GM18499 (cell line): ENCODE data around the gene MKRN1.
"Not testable (repeated sequence)": the region's sequence is repeated elsewhere in the genome, so short reads cannot be mapped to it uniquely, and the experiment has no call there.

Experiments
- ATAC-seq: cut with Tn5 transposase; IDR thresholded peaks from one replicate; pipeline ENCODE4 v1.9.1; 2021; ENCODE audit warnings: moderate number of reproducible peaks; ENCODE audit not compliant: insufficient read depth, unreplicated experiment

MKRN1 gene, protein sequence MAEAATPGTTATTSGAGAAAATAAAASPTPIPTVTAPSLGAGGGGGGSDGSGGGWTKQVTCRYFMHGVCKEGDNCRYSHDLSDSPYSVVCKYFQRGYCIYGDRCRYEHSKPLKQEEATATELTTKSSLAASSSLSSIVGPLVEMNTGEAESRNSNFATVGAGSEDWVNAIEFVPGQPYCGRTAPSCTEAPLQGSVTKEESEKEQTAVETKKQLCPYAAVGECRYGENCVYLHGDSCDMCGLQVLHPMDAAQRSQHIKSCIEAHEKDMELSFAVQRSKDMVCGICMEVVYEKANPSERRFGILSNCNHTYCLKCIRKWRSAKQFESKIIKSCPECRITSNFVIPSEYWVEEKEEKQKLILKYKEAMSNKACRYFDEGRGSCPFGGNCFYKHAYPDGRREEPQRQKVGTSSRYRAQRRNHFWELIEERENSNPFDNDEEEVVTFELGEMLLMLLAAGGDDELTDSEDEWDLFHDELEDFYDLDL

DNA sequence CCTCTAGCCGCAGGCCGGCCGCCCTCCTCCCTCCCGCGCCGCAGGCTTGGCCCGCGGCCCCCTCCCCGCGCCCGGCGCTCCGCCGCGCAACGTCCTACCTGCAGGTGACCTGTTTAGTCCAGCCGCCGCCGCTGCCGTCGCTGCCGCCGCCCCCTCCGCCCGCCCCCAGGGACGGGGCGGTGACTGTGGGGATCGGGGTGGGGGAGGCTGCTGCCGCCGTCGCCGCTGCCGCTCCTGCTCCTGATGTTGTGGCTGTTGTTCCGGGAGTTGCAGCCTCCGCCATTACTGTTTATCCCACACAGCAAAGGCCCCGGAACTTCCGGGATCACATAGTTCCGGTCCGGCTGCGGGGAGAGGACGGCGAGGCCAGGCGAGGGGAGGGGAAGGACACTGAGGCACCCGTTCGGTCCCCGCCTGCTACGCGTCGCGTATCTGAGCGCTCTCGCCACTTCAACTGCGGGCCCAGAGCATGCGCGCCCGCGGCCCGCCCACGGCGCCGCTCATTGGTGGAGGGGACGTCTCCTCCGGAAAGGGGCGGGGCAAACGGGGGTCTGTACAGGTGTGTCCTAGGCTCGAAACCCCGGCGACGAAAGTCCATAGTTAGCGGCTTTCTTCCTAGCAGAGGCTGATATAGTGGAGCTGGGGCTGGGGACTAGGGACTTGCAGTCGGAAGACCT is at the start of gene MKRN1:
Gene MKRN1, minus strand, starts transcription at position 444 of the 677 bp plus-strand sequence. Its CDS starts 161 bp downstream, at position 283.
- peak; percentile 60 for ATAC-seq

DNA sequence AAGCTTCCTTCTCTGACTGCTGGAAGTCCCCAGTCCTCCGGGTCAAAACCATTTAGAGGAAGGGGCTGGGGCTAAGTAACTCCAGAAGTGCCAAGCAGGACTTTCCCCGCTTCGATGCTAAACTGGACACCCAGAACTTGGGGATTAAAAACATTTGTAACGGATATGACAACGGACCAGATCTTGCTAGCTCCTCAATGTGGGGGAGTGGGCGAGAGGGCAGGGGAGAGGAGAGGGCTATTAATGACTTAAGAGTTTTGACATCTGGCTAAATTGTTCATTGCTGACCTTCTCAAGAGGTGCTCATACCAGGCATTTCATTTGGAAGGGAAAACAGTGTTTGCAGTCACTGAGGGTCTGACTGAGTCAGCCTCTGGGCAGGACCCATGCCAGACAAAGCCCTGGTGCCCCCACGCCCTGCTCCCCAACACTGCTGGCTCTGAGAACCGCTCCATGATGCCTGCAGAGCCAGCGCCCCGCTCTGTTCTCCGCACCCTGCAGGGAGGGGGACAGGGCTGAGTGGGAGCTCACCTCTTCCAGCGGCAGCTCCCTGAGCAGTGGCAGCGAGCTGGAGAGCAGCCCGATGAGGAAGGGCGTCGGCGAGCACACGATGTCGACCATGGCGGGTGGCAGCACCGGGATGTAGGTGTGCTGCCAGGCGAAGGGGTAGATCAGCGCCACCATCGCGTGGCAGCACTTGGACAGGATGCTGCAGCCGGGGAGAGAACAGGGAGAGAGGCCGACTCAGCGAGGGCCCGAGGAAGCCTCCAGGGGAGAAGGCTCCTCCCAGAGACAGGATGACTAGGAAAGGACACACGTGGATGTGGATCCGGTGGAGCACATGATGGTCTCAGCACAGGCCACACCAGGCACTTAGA is 47.7 kb upstream of the MKRN1 start:
- ATAC-seq: no peak

DNA sequence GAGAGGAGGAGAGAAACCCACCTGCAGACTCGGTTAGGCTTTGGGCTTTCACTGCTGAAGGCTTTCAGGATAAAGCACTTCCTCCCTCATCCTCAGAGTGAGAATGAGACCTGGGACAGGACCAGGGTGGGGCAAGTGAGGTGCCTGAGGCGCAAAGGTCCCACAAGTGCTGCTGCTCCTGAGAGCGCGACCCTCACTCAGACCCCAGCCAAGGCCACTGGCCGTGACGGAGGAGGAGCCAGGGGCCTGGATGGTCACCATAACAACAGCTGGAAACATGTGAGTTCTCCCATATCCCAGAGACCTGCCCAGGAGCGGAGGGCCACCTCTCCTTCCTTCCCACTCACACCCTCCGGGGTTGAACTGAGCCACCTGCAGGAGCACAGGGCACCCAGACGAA is 46.9 kb upstream of the MKRN1 start:
- ATAC-seq: no peak

DNA sequence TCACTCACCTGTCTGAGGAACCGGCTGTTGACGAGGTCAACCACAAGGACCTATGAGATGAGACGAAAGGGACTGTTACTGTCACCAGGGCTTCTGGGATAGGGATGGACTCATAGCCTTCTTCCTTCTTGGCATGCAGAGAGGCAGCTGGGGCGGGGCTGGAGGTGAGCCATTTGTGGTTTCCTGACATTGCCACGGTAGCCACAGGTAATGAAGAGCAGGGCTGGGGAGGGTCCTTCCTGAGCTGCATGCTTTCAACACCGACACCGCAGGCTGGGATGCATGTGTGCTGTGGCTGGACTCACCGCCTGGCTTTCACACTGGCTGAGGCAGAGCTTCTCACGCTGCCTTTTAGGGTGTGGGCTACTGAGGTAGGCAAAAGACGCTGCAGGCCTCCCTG is 46.4 kb upstream of the MKRN1 start:
- no peak for ATAC-seq

GRCh38 chr7:140521421-140521820 is 42.1 kb upstream of the MKRN1 start:
- ATAC-seq: no peak

GRCh38 chr7:140519007-140519399 is 39.7 kb upstream of the MKRN1 start:
- no peak for ATAC-seq

DNA sequence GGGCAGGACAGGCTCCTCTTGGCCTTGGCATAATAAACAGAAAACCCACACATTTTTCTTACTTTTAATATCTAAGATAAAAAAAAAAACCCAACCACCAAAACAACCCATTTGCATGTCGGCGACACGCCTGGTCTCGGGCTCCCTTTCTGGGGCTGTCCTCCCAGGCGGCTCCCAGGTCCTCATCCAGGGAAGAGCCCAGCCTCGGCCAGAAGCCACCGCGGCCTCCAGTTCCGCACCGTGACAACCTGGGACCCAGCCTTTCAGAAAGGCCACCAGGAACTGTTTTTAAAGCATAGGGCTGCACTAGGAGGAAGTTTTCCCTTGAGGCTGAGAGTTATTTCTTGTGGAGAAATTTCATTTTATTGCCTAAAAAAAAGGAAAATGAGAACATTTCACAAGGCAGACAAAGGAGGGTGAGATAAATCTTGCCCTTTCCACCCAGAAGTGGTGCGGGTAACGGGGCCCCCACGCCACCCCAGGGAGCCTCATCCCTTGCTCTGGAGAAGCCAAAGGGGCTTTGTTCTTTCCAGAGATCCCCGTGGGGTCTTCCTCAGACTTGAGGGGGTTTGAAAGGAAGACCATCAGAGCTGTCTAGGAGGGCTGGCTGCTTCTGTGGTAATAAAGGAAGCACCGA is 39.2 kb upstream of the MKRN1 start:
- ATAC-seq: no peak

GRCh38 chr7:140517546-140518369 is 38.5 kb upstream of the MKRN1 start:
- no peak for ATAC-seq

GRCh38 chr7:140512317-140513000 is 33.2 kb upstream of the MKRN1 start:
- no peak for ATAC-seq

DNA sequence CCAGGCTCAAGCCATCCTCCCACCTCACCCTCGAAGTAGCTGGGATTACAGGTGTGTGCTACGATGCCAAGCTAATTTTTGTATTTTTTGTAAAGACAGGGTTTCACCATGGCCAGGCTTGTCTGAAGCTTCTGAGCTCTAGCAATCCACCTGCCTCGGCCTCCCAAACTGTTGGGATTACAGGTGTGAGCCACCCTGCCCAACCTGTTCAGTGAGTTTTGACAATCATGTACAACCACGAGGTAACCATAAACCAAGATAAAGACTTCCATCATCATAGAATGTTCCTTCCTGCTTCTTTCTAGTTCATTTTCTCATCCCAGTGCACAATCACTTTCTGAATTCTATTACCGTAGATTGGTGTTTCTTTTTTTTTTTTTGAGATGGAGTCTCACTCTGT is 30.5 kb upstream of the MKRN1 start:
- ATAC-seq: no peak

- ATAC-seq: not testable (repeated sequence)
Observed at GRCh38 chr7:140507556-140507955, 28.3 kb upstream of the MKRN1 start.

DNA sequence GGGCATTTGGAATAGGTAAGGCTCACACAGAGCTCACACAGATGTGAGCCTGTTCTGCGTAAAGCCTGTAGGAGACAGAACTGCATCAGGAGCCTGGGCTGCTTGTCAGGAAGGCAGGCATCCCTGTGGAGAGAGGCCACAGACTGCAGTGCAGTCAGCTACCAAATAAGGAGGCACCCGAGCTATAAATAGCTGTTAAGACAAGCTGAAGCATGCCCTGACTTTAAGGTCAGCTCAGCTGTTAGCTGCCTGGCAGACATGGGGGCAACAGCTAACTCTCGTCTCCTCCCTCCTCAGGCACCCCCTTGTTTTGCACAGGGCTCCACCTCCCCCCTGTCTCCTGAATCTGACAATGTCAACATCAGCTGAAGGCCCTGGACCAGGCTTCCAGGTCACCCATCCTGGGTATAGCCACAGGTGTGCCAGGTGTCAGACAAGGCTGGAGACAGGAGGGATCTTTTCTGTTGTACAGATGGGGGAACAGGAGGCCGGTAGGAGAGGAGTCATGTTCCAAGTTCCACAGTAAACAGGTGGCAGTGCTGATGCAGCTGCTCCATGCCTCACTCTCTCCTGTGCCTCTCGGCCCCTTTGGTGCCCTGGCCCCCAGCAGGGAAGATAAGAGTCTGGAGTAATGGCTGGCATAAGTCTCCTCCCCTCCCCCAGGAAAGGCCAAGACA is 27.6 kb upstream of the MKRN1 start:
- no peak for ATAC-seq

GRCh38 chr7:140501966-140502365 is 22.7 kb upstream of the MKRN1 start:
- ATAC-seq: no peak

GRCh38 chr7:140497807-140498206 is 18.5 kb upstream of the MKRN1 start:
- not testable (repeated sequence) for ATAC-seq

GRCh38 chr7:140497241-140497769 is 18.0 kb upstream of the MKRN1 start:
- no peak for ATAC-seq

DNA sequence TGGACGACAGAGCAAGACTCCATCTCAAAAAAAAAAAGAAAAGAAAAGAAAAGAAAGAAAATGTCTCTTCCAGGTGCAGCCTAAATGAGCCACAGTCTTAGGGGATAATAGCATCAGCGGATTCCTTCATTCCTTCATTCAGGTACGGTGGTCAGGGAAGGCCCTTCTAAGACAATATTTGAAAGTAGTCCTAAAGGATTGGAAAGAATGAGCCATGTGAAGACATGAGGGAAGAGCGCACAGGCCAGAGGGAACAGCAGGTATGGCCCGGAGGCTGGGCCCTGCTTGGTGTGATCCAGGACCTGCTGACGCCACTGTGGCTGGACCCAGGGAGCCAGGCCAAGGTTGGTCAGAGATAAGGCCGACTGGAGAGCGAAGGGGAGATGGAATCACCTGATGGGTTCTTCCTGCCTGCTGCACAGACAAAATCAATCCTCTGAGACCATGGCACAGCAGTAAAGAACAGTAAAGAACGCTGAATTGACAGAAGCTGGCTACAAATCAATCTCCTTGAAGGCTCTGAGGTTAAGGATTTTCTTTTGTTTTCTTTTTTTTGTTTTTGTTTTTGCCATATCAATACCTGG is 16.3 kb upstream of the MKRN1 start:
- ATAC-seq: no peak

DNA sequence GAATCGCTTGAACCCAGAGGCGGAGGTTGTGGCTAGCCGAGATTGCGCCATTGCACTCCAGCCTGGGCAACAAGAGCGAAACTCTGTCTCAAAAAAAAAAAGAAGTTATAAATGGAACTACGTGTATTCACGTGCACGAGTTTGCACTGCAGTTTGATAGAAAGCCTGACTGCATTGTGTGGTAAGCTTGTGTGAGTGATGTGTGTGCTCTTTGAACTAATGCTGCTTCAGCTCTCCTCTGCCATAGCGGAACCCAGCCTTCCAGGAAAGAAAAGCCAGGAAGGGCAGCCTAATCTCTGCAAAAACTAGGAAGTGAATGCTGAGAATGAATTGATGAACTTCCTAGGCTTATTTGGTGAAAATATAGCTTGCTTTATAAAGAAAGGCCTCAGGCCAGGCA is 15.6 kb upstream of the MKRN1 start:
- ATAC-seq: no peak

- ATAC-seq: no peak
Observed at GRCh38 chr7:140489026-140489359, 9.7 kb upstream of the MKRN1 start.
